Upper lobe of left lung (tissue), 4 donors: ENCODE measurements around the gene ERG.

Experiments used
- EP300 ChIP-seq, 4 donors: sonication (generic); formaldehyde crosslinking; IDR thresholded peaks; one replicate each; pipeline ENCODE4 v1.5.1; 2017; ENCODE audit warnings: antibody characterized with exemption in 4 of 4, control low read depth in 2 of 4
- POLR2A ChIP-seq, 4 donors: fragments of 450-650 bp; IDR thresholded peaks; one replicate each; pipeline ENCODE4 v1.5.1; 2016 to 2017; ENCODE audit warnings: antibody characterized with exemption in 4 of 4, mild to moderate bottlenecking in 2 of 4
- TF ChIP-seq, protein P1 (sequence below), 6 experiments: fragments of 450-650 bp in 4 of 6; fragments of 200-600 bp in 2 of 6; sonication (generic) in 2 of 6; IDR thresholded peaks; one replicate each; pipeline ENCODE4 v1.5.1; 2016 to 2019; ENCODE audit warnings: antibody characterized with exemption in 6 of 6

DNA sequence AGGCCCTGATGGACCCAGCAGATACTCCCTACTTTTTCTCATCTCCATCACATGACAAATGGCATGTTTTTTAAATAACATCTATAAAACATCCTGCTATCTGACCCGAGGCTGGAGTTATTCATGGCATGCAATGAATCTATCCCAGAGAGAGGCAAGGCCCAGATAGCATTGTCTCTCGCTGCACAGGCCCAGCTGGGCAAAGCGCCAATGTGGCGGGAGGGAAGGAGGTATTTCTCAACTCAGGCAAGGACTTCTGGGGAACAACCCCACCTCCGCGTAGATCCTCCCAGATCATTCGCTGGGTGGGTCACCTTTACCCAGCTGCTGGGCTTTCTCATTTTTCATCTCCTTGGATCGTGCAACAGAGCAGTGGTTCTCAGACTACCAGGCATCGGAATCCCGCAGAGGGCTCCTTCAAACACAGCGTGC is 59.8 kb downstream of the ERG start:
- TF ChIP-seq, protein P1, sequence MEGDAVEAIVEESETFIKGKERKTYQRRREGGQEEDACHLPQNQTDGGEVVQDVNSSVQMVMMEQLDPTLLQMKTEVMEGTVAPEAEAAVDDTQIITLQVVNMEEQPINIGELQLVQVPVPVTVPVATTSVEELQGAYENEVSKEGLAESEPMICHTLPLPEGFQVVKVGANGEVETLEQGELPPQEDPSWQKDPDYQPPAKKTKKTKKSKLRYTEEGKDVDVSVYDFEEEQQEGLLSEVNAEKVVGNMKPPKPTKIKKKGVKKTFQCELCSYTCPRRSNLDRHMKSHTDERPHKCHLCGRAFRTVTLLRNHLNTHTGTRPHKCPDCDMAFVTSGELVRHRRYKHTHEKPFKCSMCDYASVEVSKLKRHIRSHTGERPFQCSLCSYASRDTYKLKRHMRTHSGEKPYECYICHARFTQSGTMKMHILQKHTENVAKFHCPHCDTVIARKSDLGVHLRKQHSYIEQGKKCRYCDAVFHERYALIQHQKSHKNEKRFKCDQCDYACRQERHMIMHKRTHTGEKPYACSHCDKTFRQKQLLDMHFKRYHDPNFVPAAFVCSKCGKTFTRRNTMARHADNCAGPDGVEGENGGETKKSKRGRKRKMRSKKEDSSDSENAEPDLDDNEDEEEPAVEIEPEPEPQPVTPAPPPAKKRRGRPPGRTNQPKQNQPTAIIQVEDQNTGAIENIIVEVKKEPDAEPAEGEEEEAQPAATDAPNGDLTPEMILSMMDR (IDR thresholded peaks at IDR 0.05), result no peak
- TF ChIP-seq POLR2A (IDR thresholded peaks at IDR 0.05) (no peak), EP300 (IDR thresholded peaks at IDR 0.05) (no peak)
